ENCODE data around the gene PDIK1L. TPM values are rescaled to one million over a fixed set of nuclear protein-coding genes. Genes with fewer than 3 reads are reported as not detected.
A peak's percentile ranks its signal among the peaks of the same experiment; 100 is the strongest.

Gene PDIK1L
- total RNA-seq, 1 experiment from 2014 or later = 5.6 TPM

- Histone ChIP-seq H3K23me2 (ENCODE audit: insufficient read length, low read depth, low read length, poor library complexity, severe bottlenecking) (no peaks in the 10 kb centered on the region), H3K27ac (ENCODE audit: insufficient read length, low read depth, low read length) (no peak overlapping the region), H4K20me1 (ENCODE audit: control insufficient read depth, insufficient read depth, insufficient read length) (no peaks in the 10 kb centered on the region), H4K91ac (ENCODE audit: insufficient read length, low read depth, low read length) (no peak overlapping the region), H3K4ac (ENCODE audit: low read depth, low read length) (no peak overlapping the region), H3K14ac (ENCODE audit: insufficient read depth, low read length) (no peak overlapping the region), H3K4me2 (ENCODE audit: insufficient read depth, insufficient read length, low read length) (no peak overlapping the region), H4K8ac (replicated peaks; ENCODE audit: insufficient read length, low read depth, low read length) (no peak overlapping the region), H2BK12ac (ENCODE audit: insufficient read length, low read depth, low read length) (no peak overlapping the region), H3K23ac (ENCODE audit: insufficient read length, low read depth, low read length) (no peak overlapping the region), H3K79me1 (ENCODE audit: insufficient read depth, low read depth, low read length, poor library complexity, severe bottlenecking) (no peaks in the 10 kb centered on the region), H2BK15ac (ENCODE audit: low read depth, low read length) (no peak overlapping the region), H3K9me3 (ENCODE audit: control insufficient read depth, low read depth, low read length) (no peaks in the 10 kb centered on the region), H3T11ph (ENCODE audit: low read length) (no peak overlapping the region), H2AK5ac (ENCODE audit: insufficient read length, low read length) (no peak overlapping the region), H2BK5ac (ENCODE audit: insufficient read length, low read length) (no peak overlapping the region), H4K5ac (ENCODE audit: insufficient read length, low read depth, low read length) (no peak overlapping the region), H3K4me1 (ENCODE audit: insufficient read depth, low read length) (no peaks in the 10 kb centered on the region), H3K56ac (ENCODE audit: insufficient read length, low read depth, low read length) (no peak overlapping the region), H2AFZ (ENCODE audit: low read length) (peak overlapping the region; percentile 80), H3K79me2 (ENCODE audit: insufficient read depth, low read length) (no peaks in the 10 kb centered on the region), H3K27me3 (ENCODE audit: insufficient read depth, low read length) (no peaks in the 10 kb centered on the region), H2BK120ac (ENCODE audit: low read depth, low read length, poor library complexity, severe bottlenecking) (no peak overlapping the region), H3K18ac (ENCODE audit: insufficient read length, low read depth, low read length) (no peak overlapping the region), H2BK20ac (ENCODE audit: low read depth, low read length, poor library complexity, severe bottlenecking) (no peak overlapping the region), H3K9ac (ENCODE audit: extremely low read depth, insufficient read length, low read length) (no peak overlapping the region)
- Mint-ChIP-seq H3K9me3 (peaks cover 0 to 2% of the 10 kb centered on the region in 2 experiments; a peak in 1 of 5 replicates), H3K4me3 (no peak overlapping the region), H3K4me1 (peaks cover 6 to 8% of the 10 kb centered on the region in 2 experiments), H3K36me3 (ENCODE audit: insufficient read depth in 1 of 3, low read depth in 3 of 3) (no peaks in the 10 kb centered on the region), H3K27ac (no peak overlapping the region), H3K27me3 (ENCODE audit: low read depth) (peaks cover 11% of the 10 kb centered on the region)
- no peak for DNase-seq
- WGBS (ENCODE audit: extremely low coverage, insufficient read length, low lambda C conversion rate) = no CpG with 5 or more reads among the region's 3 CpGs
- no peak for TF ChIP-seq CTCF (conservative IDR thresholded peaks at IDR 0.05)
These were observed 27.4 kb downstream of the PDIK1L start for GRCh38 chr1:26138974-26139558.
